HK-2 (cell line): ENCODE measurements around the gene GPR32.
"Not testable (repeated sequence)": the region's sequence is repeated elsewhere in the genome, so short reads cannot be mapped to it uniquely, and the experiment has no call there.

Experiments
- DNase-seq: peaks from one replicate; pipeline ENCODE4 v3.0.0-alpha.2; 2018; ENCODE audit not compliant: unreplicated experiment

The GPR32 gene

GRCh38 chr19:50780753-50781435 is 10.6 kb downstream of the GPR32 start:
- no peak for DNase-seq

- DNase-seq, result not testable (repeated sequence)
Measured at GRCh38 chr19:50783848-50784152, 13.5 kb downstream of the GPR32 start.

- no peak for DNase-seq
Measured at GRCh38 chr19:50784710-50785109, 14.4 kb downstream of the GPR32 start.

- DNase-seq, result no peak
Measured at GRCh38 chr19:50785329-50785728, 15.1 kb downstream of the GPR32 start.

- no peak for DNase-seq
Measured at GRCh38 chr19:50790396-50790795, 20.1 kb downstream of the GPR32 start, which contains the start of gene ACP4. Gene ACP4, plus strand, starts transcription at chr19:50790415. Its CDS starts 0 bp downstream, at chr19:50790415.

GRCh38 chr19:50790922-50791467 is 20.7 kb downstream of the GPR32 start:
- no peak for DNase-seq

- DNase-seq, result no peak
Measured at GRCh38 chr19:50791594-50792271, 21.5 kb downstream of the GPR32 start.

GRCh38 chr19:50792272-50793250 is 22.3 kb downstream of the GPR32 start:
- DNase-seq, result no peak

GRCh38 chr19:50793558-50794065 is 23.3 kb downstream of the GPR32 start:
- no peak for DNase-seq

GRCh38 chr19:50794074-50794875 is 24.0 kb downstream of the GPR32 start:
- DNase-seq, result peak; percentile 59

- DNase-seq, result no peak
Measured at GRCh38 chr19:50794876-50795663, 24.8 kb downstream of the GPR32 start.

GRCh38 chr19:50795664-50796073 is 25.4 kb downstream of the GPR32 start:
- no peak for DNase-seq

GRCh38 chr19:50796128-50796633 is 25.9 kb downstream of the GPR32 start:
- DNase-seq, result no peak

- no peak for DNase-seq
Measured at GRCh38 chr19:50796634-50797428, 26.6 kb downstream of the GPR32 start.

- DNase-seq, result no peak
Measured at GRCh38 chr19:50797429-50797780, 27.1 kb downstream of the GPR32 start.

GRCh38 chr19:50797781-50798658 is 27.8 kb downstream of the GPR32 start:
- no peak for DNase-seq

- DNase-seq, result no peak
Measured at GRCh38 chr19:50798659-50799546, 28.6 kb downstream of the GPR32 start.
